Activated CD8-positive, alpha-beta memory T cell treated with anti-CD3 and anti-CD28 coated beads for 36 hours (primary cell): ENCODE results near the gene LGALS8. TPM values are rescaled to one million over a fixed set of nuclear protein-coding genes. Genes with fewer than 3 reads are reported as not detected.
"Not testable (repeated sequence)": the region's sequence is repeated elsewhere in the genome, so short reads cannot be mapped to it uniquely, and the experiment has no call there.

Experiments
- CTCF ChIA-PET: fragments of 350-600 bp; sonication (Branson Sonifier 250); formaldehyde crosslinking; loops from one replicate; lab custom pipeline; 2021; ENCODE audit warnings: antibody characterized with exemption; lab: Charles Lee
- POLR2A ChIA-PET: fragments of 350-600 bp; sonication (Branson Sonifier 250); formaldehyde crosslinking; loops from one replicate; lab custom pipeline; 2021; ENCODE audit warnings: antibody characterized with exemption; lab: Charles Lee
- total RNA-seq, 2 experiments: library from RNA; stranded (reverse); gene quantifications; one replicate each; pipeline ENCODE4 v1.2.3, GENCODE V29; 2021

LGALS8 gene
- total RNA-seq, 2 experiments from 2014 or later: 57.2 to 61.1 TPM

GRCh38 chr1:236561976-236562375, 38.2 kb downstream of the LGALS8 start:
- POLR2A ChIA-PET: no interaction called here
- CTCF ChIA-PET: no interaction called here

GRCh38 chr1:236565530-236565929, 41.7 kb downstream of the LGALS8 start:
- POLR2A ChIA-PET: no interaction called here
- CTCF ChIA-PET: no interaction called here

DNA sequence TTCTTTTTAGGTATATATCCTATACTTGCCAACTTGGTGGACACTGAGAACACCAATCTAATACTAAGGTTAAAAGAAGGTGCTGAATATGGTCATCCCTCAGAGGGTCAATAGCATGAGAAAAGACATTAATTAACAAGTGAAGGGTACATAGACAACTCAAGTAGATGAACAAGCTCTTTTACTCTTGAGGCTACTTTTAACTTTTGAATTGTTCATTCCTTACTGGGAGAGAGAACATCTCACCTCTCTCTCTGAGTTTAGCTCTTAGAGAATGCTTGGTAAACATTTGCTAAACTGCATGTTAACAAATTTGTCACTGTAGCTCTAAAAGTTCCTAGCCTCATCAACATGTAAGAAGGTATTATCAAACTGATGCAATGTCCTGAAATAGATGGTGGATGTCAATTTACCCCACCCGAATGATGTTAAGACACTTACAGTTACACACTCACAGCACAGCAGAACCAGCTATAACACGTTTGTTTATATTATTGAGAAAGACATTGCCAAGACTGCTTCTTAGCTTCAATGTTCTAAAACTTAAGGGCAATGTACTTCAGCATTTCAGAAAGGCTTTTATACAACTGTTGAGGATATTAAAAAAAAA, 44.6 kb downstream of the LGALS8 start:
- ChIA-PET POLR2A (interaction anchor here (0.7 kb wide), 1 partner anchor 248 kb away, joined by 4 read pairs; no protein-coding TSS in a partner anchor), CTCF (no interaction called here)

DNA sequence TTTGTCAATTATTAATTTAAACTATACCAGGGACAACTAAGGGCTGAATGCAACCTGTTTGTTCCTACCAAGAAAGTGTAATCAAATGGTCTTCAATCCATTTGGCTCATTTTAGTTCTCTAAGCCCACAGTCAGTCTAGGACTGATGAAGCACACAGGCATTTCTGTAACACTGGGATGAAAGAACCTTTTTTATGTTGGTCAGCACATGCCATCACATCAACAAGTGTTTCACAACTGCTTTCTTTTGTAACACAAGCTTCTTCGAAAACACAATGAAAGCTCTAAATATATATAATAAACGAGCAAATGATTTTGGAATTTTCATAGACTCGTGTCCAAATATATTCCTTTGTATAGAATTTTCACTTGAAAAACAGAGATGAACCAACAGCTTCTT, 51.7 kb downstream of the LGALS8 start:
- ChIA-PET POLR2A (no interaction called here), CTCF (no interaction called here)

- CTCF ChIA-PET: no interaction called here
Measured at GRCh38 chr1:236576004-236576403, 52.2 kb downstream of the LGALS8 start.

GRCh38 chr1:236577041-236577440, 53.3 kb downstream of the LGALS8 start:
- CTCF ChIA-PET, POLR2A ChIA-PET: not testable (repeated sequence)

More at GRCh38 chr1:236576004-236576403, 52.2 kb downstream of the LGALS8 start:
- POLR2A ChIA-PET: no interaction called here

GRCh38 chr1:236578661-236579060, 54.9 kb downstream of the LGALS8 start:
- POLR2A ChIA-PET: interaction anchor here (0.7 kb wide), 1 partner anchor 101 kb away, joined by 3 read pairs; no protein-coding TSS in a partner anchor
- CTCF ChIA-PET: no interaction called here

- POLR2A ChIA-PET: not testable (repeated sequence)
- CTCF ChIA-PET: interaction anchor here (1.0 kb wide), 1 partner anchor 11 kb away, joined by 3 read pairs; no protein-coding TSS in a partner anchor
Measured at GRCh38 chr1:236580404-236580803, 56.6 kb downstream of the LGALS8 start.

GRCh38 chr1:236581528-236581927, 57.7 kb downstream of the LGALS8 start:
- POLR2A ChIA-PET: no interaction called here
- CTCF ChIA-PET: no interaction called here

DNA sequence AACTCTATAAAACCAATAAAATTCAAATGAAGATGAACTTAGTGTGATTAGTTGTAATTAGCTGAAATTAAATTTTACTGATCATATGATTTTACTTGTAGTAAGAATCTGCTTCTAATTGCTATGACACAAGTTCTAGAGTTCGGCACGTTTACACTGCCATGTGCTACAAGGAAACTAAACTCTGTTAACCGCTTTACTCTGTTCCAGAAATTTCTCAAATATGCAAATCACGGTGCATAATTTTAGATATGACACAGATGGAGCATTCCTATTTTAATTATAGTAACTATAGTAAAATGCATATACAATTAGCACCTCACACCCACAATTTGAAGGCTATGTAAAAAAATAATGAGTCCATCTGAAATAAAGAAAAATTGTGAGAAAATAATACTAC, 65.7 kb downstream of the LGALS8 start:
- CTCF ChIA-PET: no interaction called here
- POLR2A ChIA-PET: no interaction called here

DNA sequence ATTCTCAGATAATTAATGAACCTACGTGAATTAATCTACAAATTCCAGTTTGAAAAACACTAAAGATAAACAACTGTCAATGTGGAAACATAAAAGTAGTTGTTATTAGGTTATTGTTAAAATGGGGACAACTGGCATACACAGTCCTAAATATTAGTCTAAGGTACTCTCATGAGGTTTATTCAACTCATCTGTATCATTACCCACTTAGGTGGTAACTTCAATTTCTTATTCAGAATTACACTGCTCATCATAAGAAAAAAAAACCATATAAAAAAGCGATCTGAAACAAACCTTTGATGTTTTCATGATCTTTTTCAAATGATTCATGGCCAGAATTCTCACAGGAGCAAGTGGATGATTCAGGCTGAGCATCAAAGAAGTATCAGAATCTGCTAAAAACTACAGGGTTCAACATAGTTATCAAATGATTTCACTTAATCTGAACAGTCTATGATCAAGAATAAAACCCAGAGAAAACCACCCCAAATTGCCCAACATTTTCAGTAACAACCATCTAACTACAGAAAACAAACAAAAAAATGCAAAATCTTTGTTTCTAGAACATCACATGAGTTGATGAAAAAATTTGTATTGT, 66.9 kb downstream of the LGALS8 start:
- ChIA-PET POLR2A (interaction anchor here (0.7 kb wide), 1 partner anchor 636 kb away, joined by 3 read pairs; no protein-coding TSS in a partner anchor), CTCF (no interaction called here)

- CTCF ChIA-PET: no interaction called here
- POLR2A ChIA-PET: no interaction called here
Measured at GRCh38 chr1:236602171-236602570, 78.4 kb downstream of the LGALS8 start.

Other genes with a start within 250 kb of the LGALS8 start
- 1 to 10 TPM; 2.3 to 3.0 TPM for gene ERO1B, start 242.0 kb upstream of the LGALS8 start, total RNA-seq
- 10 to 100 TPM; 15.7 to 16.3 TPM for gene EDARADD, start 129.7 kb upstream of the LGALS8 start, total RNA-seq
- 100 to 1,000 TPM; 106 to 111 TPM for gene HEATR1, start 80.5 kb downstream of the LGALS8 start, total RNA-seq
- gene ACTN2, start 162.5 kb downstream of the LGALS8 start, total RNA-seq: not detected